IMR-90 (cell line): ENCODE results near the gene P3H1. TPM values are rescaled to one million over a fixed set of nuclear protein-coding genes. Genes with fewer than 3 reads are reported as not detected.

Source experiments
- ATAC-seq: fragments of 200-7000 bp; cut with Tn5 transposase; 2 replicates; pipeline ENCODE4 v1.9.1; 2020; ENCODE audit warnings: low read depth, mild to moderate bottlenecking, moderate library complexity
- BruUV-seq: library from RNA; stranded (reverse); fragments of 400-500 nt; replicated peaks from 2 replicates; lab custom pipeline; 2021; lab: Mats Ljungman, UMichigan
- CTCF ChIA-PET: fragments of 300-600 bp; formaldehyde crosslinking; extraction: SDS; loops from one replicate; lab custom pipeline; 2021; ENCODE audit warnings: antibody characterized with exemption; lab: Yijun Ruan, JAX
- POLR2A ChIA-PET: fragments of 300-600 bp; sonication (Branson Sonifier 250); formaldehyde crosslinking; loops from one replicate; lab custom pipeline; 2022; ENCODE audit warnings: antibody characterized with exemption; ENCODE audit not compliant: unreplicated experiment; lab: Charles Lee
- DNase-seq: peaks from one replicate; pipeline ENCODE4 v3.0.0; 2013
- H2AFZ ChIP-seq: replicated peaks from 2 replicates; pipeline ENCODE3; 2013; ENCODE audit warnings: low read length, mild to moderate bottlenecking; ENCODE audit not compliant: poor library complexity
- H2AK5ac ChIP-seq: 2 replicates; pipeline ENCODE4 v1.6.1; 2013; ENCODE audit warnings: low read depth, low read length, inconsistent platforms
- H2AK9ac ChIP-seq: replicated peaks from 2 replicates; pipeline ENCODE3; 2013; ENCODE audit warnings: mild to moderate bottlenecking, low read depth, low read length, moderate library complexity; ENCODE audit not compliant: poor library complexity
- H2BK120ac ChIP-seq: 2 replicates; pipeline ENCODE4 v1.6.1; 2013; ENCODE audit warnings: low read depth, low read length, inconsistent platforms
- H2BK15ac ChIP-seq: 3 replicates; pipeline ENCODE4 v1.6.1; 2013; ENCODE audit warnings: low read depth, low read length, inconsistent platforms
- H2BK20ac ChIP-seq: 2 replicates; pipeline ENCODE4 v1.6.1; 2013; ENCODE audit warnings: low read depth, mild to moderate bottlenecking, inconsistent platforms, low read length, moderate library complexity
- H2BK5ac ChIP-seq: 2 replicates; pipeline ENCODE4 v1.6.1; 2013; ENCODE audit warnings: mild to moderate bottlenecking, low read depth, low read length, inconsistent platforms; ENCODE audit not compliant: poor library complexity, severe bottlenecking
- H3K14ac ChIP-seq: replicated peaks from 2 replicates; pipeline ENCODE4 v1.6.1; 2013; ENCODE audit warnings: low read depth, low read length, inconsistent platforms
- H3K18ac ChIP-seq: 2 replicates; pipeline ENCODE4 v1.6.1; 2013; ENCODE audit warnings: low read depth, low read length, control low read depth
- H3K23ac ChIP-seq: 2 replicates; pipeline ENCODE4 v1.6.1; 2013; ENCODE audit warnings: low read depth, low read length, inconsistent platforms
- H3K27ac ChIP-seq: 2 replicates; pipeline ENCODE4 v1.5.1; 2013; ENCODE audit warnings: mild to moderate bottlenecking, control low read depth, low read length; ENCODE audit not compliant: insufficient read depth
- H3K27me3 ChIP-seq: 2 replicates; pipeline ENCODE4 v1.6.1; 2013; ENCODE audit warnings: low read length; ENCODE audit not compliant: control insufficient read depth, insufficient read depth
- H3K36me3 ChIP-seq: 2 replicates; pipeline ENCODE4 v1.6.1; 2013; ENCODE audit warnings: low read length, mixed read lengths; ENCODE audit not compliant: control insufficient read depth, insufficient read depth
- H3K4ac ChIP-seq: 2 replicates; pipeline ENCODE4 v1.6.1; 2013; ENCODE audit warnings: low read depth, low read length, inconsistent platforms
- H3K4me1 ChIP-seq: 2 replicates; pipeline ENCODE4 v1.6.1; 2013; ENCODE audit warnings: low read length, mixed read lengths; ENCODE audit not compliant: control insufficient read depth, insufficient read depth
- H3K4me2 ChIP-seq: 2 replicates; pipeline ENCODE4 v1.6.1; 2013; ENCODE audit warnings: low read depth, mild to moderate bottlenecking, control low read depth, low read length, moderate library complexity
- H3K4me3 ChIP-seq: 2 replicates; pipeline ENCODE4 v1.5.1; 2013; ENCODE audit warnings: low read depth, mild to moderate bottlenecking, control low read depth, low read length, moderate library complexity; ENCODE audit not compliant: insufficient read depth
- H3K56ac ChIP-seq: 2 replicates; pipeline ENCODE4 v1.6.1; 2013; ENCODE audit warnings: low read length, inconsistent platforms; ENCODE audit not compliant: insufficient read depth; ENCODE audit errors: extremely low read depth
- H3K79me1 ChIP-seq, 2 experiments: 2 replicates each; pipeline ENCODE4 v1.6.1; 2013; ENCODE audit warnings: low read length in 2 of 2, inconsistent platforms in 1 of 2, low read depth in 1 of 2
- H3K9ac ChIP-seq: 2 replicates; pipeline ENCODE4 v1.6.1; 2013; ENCODE audit warnings: low read depth, low read length, control low read depth
- H3K9me1 ChIP-seq: 2 replicates; pipeline ENCODE4 v1.6.1; 2013; ENCODE audit warnings: low read length, inconsistent platforms; ENCODE audit not compliant: insufficient read depth
- H3K9me3 ChIP-seq: 2 replicates; pipeline ENCODE4 v1.6.1; 2013; ENCODE audit warnings: low read length; ENCODE audit not compliant: control insufficient read depth, insufficient read depth
- H4K20me1 ChIP-seq: 2 replicates; pipeline ENCODE4 v1.6.1; 2013; ENCODE audit warnings: low read length, inconsistent platforms; ENCODE audit not compliant: insufficient read depth
- H4K5ac ChIP-seq: 2 replicates; pipeline ENCODE4 v1.6.1; 2013; ENCODE audit warnings: mild to moderate bottlenecking, low read depth, low read length, control low read depth
- H4K8ac ChIP-seq, 2 experiments: 2 replicates each; pipeline ENCODE4 v1.6.1; 2013; ENCODE audit warnings: low read depth in 2 of 2, low read length in 2 of 2, control low read depth in 1 of 2, inconsistent platforms in 1 of 2
- H4K91ac ChIP-seq: 2 replicates; pipeline ENCODE4 v1.6.1; 2013; ENCODE audit warnings: low read depth, low read length, inconsistent platforms; ENCODE audit not compliant: insufficient read depth
- CEBPB ChIP-seq: IDR thresholded peaks from 2 replicates; pipeline ENCODE4 v1.6.1; 2012; ENCODE audit warnings: low read depth, low read length, improper control_type of control experiment
- CHD1 ChIP-seq: IDR thresholded peaks from 2 replicates; pipeline ENCODE4 v1.6.1; 2012; ENCODE audit warnings: low read depth, low read length, improper control_type of control experiment
- WGBS, 2 experiments: methylation state at CpG; one replicate each; pipeline versions ENCODE4 v1.1.5 to v1.1.7; 2013; ENCODE audit warnings: missing lambda C conversion rate in 2 of 2; ENCODE audit not compliant: insufficient read length in 1 of 2; ENCODE audit errors: extremely low coverage in 2 of 2; 5-methylcytosine and 5-hydroxymethylcytosine counted together
- dilution Hi-C: fragments of 300-500 bp; cut with HindIII; formaldehyde crosslinking; loops from one replicate; pipeline ENCODE4 v1.14.3; 2018; ENCODE audit warnings: low sequenced_read_pairs; ENCODE audit not compliant: unreplicated experiment
- in situ Hi-C: fragments of 300-500 bp; cut with MboI; formaldehyde crosslinking; loops from 3 replicates; pipeline ENCODE4 v1.14.3; 2019; ENCODE audit warnings: low sequenced_read_pairs, inconsistent platforms, mixed read lengths
- intact Hi-C: fragments of 100-400 bp; cut with micrococcal nuclease; formaldehyde crosslinking; loops from 2 replicates; pipeline ENCODE4 v1.10.0; 2022
- polyA plus RNA-seq, 3 experiments: library from polyadenylated mRNA; depleted of rRNA; stranded (reverse); fragments of >200 nt; gene quantifications; 2 replicates each; pipeline ENCODE4 v1.2.3, GENCODE V29; 2012; ENCODE audit warnings: low replicate concordance in 1 of 3
- total RNA-seq: library from RNA; depleted of rRNA; stranded (reverse); fragments of >200 nt; gene quantifications from 2 replicates; pipeline ENCODE4 v1.2.3, GENCODE V29; 2012
- TF ChIP-seq, protein P1 (sequence below): conservative IDR thresholded peaks from 2 replicates; pipeline ENCODE4 v1.5.1; 2012; ENCODE audit warnings: mild to moderate bottlenecking, low read depth, low read length, improper control_type of control experiment

Gene P3H1
- total and polyA plus RNA-seq, 2 of the 4 experiments (the other 2 are of a cell fraction): 108 to 210 TPM

GRCh38 chr1:42736152-42736551 is 30.7 kb downstream of the P3H1 start:
- WGBS, 2 experiments: no CpG with 5 or more reads among the region's 4 CpGs
- Histone ChIP-seq H3K36me3 (no peaks in the 10 kb centered on the region), H3K56ac (no peak overlapping the region), H2BK20ac (no peak overlapping the region), H2AK5ac (no peak overlapping the region), H3K14ac (no peak overlapping the region), H3K4me3 (no peak overlapping the region), H4K20me1 (no peaks in the 10 kb centered on the region), H3K9me3 (no peaks in the 10 kb centered on the region), H3K18ac (no peak overlapping the region), H4K8ac (no peak overlapping the region), H3K23ac (no peak overlapping the region), H2BK5ac (no peak overlapping the region), H2AFZ (peak overlapping the region; percentile 84), H3K4me1 (no peaks in the 10 kb centered on the region), H3K9ac (no peak overlapping the region), H2BK120ac (no peak overlapping the region), H4K91ac (no peak overlapping the region), H3K4ac (no peak overlapping the region), H3K9me1 (no peaks in the 10 kb centered on the region), H3K4me2 (no peak overlapping the region), H3K79me1 (no peaks in the 10 kb centered on the region), H2BK15ac (no peak overlapping the region), H4K5ac (no peak overlapping the region), H3K27me3 (no peaks in the 10 kb centered on the region; the same call in 1 of the 2 replicates), H2AK9ac (peak overlapping the region; percentile 46), H3K27ac (no peak overlapping the region)
- no TSS peak for BruUV-seq
- in situ Hi-C loops: no loop called here
- DNase-seq (no peak), ATAC-seq (peak; percentile 50; the same call in 1 of the 2 replicates)
- TF ChIP-seq, protein P1, sequence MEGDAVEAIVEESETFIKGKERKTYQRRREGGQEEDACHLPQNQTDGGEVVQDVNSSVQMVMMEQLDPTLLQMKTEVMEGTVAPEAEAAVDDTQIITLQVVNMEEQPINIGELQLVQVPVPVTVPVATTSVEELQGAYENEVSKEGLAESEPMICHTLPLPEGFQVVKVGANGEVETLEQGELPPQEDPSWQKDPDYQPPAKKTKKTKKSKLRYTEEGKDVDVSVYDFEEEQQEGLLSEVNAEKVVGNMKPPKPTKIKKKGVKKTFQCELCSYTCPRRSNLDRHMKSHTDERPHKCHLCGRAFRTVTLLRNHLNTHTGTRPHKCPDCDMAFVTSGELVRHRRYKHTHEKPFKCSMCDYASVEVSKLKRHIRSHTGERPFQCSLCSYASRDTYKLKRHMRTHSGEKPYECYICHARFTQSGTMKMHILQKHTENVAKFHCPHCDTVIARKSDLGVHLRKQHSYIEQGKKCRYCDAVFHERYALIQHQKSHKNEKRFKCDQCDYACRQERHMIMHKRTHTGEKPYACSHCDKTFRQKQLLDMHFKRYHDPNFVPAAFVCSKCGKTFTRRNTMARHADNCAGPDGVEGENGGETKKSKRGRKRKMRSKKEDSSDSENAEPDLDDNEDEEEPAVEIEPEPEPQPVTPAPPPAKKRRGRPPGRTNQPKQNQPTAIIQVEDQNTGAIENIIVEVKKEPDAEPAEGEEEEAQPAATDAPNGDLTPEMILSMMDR: peak; percentile 39
- TF ChIP-seq CEBPB (0 out of 2 replicates have a peak, but pooled peaks have one; percentile 16), CHD1 (no peak)
- dilution Hi-C loops: no loop called here
- CTCF ChIA-PET: no interaction called here
- POLR2A ChIA-PET: no interaction called here
- intact Hi-C loops: no loop called here
